ENCODE results near the gene RNF113A.
"Not testable (repeated sequence)": the region's sequence is repeated elsewhere in the genome, so short reads cannot be mapped to it uniquely, and the experiment has no call there.

Gene RNF113A

DNA sequence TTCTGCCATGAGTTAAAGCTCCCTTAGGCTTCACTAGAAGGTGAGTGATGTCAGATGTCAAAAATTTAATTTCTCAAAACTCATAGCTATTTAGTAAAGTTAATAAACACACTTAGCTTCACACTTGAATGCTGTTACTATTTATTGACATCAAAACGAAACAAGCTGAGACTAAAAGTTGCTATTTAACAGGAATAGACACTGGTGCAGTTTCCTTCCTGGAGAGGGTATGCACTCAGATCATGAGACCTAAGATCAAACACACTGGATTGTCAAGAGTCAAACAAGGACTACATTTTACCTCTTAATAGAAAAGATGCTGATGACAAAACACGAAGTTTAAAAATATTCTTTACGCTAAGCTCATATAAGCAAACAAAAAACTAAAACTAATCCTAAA lies 37.6 kb downstream of the RNF113A start:
- no peak for DNase-seq (ENCODE audit: low read depth)

DNA sequence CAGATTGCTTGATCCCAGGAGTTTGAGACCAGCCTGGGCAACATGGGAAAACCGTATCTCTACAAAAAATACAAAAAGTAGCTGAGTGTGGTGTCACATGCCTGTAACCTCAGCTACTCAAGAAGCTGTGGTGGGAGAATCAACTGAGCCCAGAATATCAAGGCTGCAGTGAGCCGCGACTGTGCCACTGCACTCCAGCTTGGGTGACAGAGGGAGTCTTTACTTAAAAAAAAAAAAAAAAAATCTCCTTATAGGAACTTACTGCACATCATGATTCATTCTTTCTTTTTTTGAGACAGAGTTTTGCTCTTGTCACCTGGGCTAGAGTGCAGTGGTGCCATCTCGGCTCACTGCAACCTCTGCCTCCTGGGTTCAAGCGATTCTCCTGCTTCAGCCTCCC lies 43.1 kb downstream of the RNF113A start:
- DNase-seq (ENCODE audit: low read depth): no peak

DNA sequence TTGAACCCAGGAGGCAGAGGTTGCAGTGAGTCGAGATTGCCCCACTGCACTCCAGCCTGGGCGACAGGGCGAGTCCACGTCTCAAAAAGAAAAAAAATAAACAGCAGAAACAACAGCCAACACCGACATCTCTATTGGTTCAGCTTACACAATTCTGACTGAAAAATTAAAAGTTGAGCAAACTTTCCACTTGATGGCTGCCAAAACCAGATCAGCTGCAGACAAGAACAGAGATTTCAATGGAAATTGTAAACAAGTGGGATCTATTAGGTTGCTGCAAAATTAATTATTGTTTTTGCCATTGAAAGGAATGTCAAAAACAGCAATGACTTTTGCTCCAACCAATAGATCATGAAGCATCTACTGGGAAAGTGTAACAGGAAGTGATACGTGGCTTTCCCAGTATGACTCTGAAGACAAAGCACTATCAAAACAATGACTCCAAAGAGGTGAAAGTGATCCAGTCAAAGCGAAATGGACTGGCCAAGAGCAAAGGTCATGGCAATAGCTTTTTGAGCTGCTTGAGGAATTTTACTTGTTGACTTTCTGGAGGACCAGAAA lies 45.1 kb downstream of the RNF113A start:
- DNase-seq (ENCODE audit: low read depth): no peak

DNA sequence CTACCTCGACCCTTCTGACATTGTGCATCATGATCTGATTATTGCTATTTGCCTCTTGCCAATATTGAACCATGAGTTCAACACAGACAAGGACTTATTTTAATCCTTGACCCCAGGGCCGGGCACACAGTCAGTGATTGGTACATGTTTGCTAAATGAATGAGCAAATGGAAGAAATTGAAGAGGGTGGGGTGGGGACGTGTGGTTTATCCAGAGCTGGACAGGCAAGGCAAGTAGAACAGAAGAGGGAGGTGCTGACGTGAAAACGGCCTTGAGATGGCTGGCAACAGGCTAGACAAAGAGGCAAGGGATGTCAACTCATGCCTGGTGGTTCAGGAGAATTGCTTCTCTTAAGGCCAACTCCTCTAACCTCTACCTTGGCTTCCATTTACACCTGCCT lies 47.3 kb downstream of the RNF113A start:
- DNase-seq (ENCODE audit: low read depth): not testable (repeated sequence)

DNA sequence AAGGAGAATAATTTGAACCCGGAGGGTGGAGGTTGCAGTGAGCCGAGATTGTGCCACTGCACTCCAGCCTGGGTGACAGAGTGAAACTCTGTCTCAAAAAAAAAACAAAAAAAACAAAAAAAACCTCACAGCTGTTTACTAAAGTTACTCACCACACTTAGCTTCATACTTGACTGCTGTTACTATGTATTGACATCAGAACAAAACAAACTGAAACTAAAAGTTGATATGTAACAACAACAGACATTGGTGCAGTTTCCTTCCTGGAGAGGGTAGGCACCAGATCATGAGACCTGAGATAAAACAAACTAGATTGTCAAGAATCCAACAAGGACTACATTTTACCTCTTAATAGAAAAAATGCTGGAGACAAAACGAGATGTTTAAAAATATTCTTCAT lies 49.8 kb downstream of the RNF113A start:
- not testable (repeated sequence) for DNase-seq (ENCODE audit: low read depth)

Measured in stimulated activated CD8-positive, alpha-beta memory T cell treated with anti-CD3 and anti-CD28 coated beads, Interleukin-15, amount 100 ng/mL, for 1 hour (primary cell).